B cell (primary cell): ENCODE measurements around the gene MOAP1. TPM values are rescaled to one million over a fixed set of nuclear protein-coding genes. Genes with fewer than 3 reads are reported as not detected.

Experiments used
- ATAC-seq: fragments of 200-7000 bp; cut with Tn5 transposase; one replicate; pipeline ENCODE4 v1.10.0; 2021; ENCODE audit warnings: low read depth, mild to moderate bottlenecking, moderate number of reproducible peaks, moderate library complexity
- CTCF ChIA-PET: fragments of 350-600 bp; sonication (Branson Sonifier 250); formaldehyde crosslinking; loops from one replicate; lab custom pipeline; 2021; ENCODE audit warnings: antibody characterized with exemption, inconsistent platforms; lab: Charles Lee
- POLR2A ChIA-PET: fragments of 350-600 bp; sonication (Branson Sonifier 250); formaldehyde crosslinking; loops from one replicate; lab custom pipeline; 2021; ENCODE audit warnings: antibody characterized with exemption; lab: Charles Lee
- DNase-seq: peaks from one replicate; pipeline ENCODE4 v3.0.0; 2013
- H2AFZ ChIP-seq: 2 replicates; pipeline ENCODE4 v1.6.1; 2012; ENCODE audit warnings: mild to moderate bottlenecking, low read depth, low read length; ENCODE audit not compliant: insufficient read depth, poor library complexity, severe bottlenecking
- H3K27ac ChIP-seq, 2 donors: 1 replicate in 1 of 2; 2 replicates in 1 of 2; pipeline ENCODE4 v1.5.1; 2012 to 2013; ENCODE audit warnings: low read length in 2 of 2, mild to moderate bottlenecking in 2 of 2, moderate library complexity in 1 of 2
- H3K27me3 ChIP-seq, 4 experiments: fragments of 200-600 bp in 1 of 4; sonication (generic) in 1 of 4; replicated peaks in 1 of 4; 1 replicate in 2 of 4; 2 replicates in 2 of 4; pipeline versions ENCODE4 v1.6.1 to v1.7.0; 2013 to 2016; ENCODE audit warnings: low read length in 3 of 4, mild to moderate bottlenecking in 2 of 4, mixed read lengths in 1 of 4, moderate library complexity in 1 of 4; ENCODE audit not compliant: insufficient read depth in 4 of 4, control insufficient read depth in 3 of 4; ENCODE audit errors: control extremely low read depth in 1 of 4
- H3K36me3 ChIP-seq, 2 experiments: replicated peaks in 1 of 2; 1 replicate in 1 of 2; 2 replicates in 1 of 2; pipeline versions ENCODE4 v1.6.1 to v1.7.1; 2013; ENCODE audit warnings: low read length in 1 of 2; ENCODE audit not compliant: insufficient read depth in 2 of 2, control insufficient read depth in 1 of 2; ENCODE audit errors: control extremely low read depth in 1 of 2, extremely low read depth in 1 of 2
- H3K4me1 ChIP-seq, 2 donors: fragments of 200-600 bp in 1 of 2; sonication (generic) in 1 of 2; 1 replicate in 1 of 2; 2 replicates in 1 of 2; pipeline versions ENCODE4 v1.5.1 to v1.6.1; 2013 to 2017; ENCODE audit warnings: low read length in 2 of 2; ENCODE audit not compliant: control insufficient read depth in 2 of 2, insufficient read depth in 2 of 2
- H3K4me2 ChIP-seq: replicated peaks from 2 replicates; pipeline ENCODE3; 2012; ENCODE audit warnings: mild to moderate bottlenecking, low read depth, low read length; ENCODE audit not compliant: poor library complexity, severe bottlenecking
- H3K4me3 ChIP-seq, 5 experiments: fragments of 200-600 bp in 1 of 5; sonication (generic) in 1 of 5; 1 replicate in 3 of 5; 2 replicates in 2 of 5; pipeline versions ENCODE4 v1.5.1 to v1.7.0; 2011 to 2016; ENCODE audit warnings: low read length in 4 of 5, mild to moderate bottlenecking in 4 of 5, low read depth in 2 of 5, control low read depth in 1 of 5, moderate library complexity in 1 of 5; ENCODE audit not compliant: insufficient read depth in 1 of 5; ENCODE audit errors: control extremely low read depth in 1 of 5, extremely low read depth in 1 of 5
- H3K79me2 ChIP-seq: fragments of 200-600 bp; sonication (generic); one replicate; pipeline ENCODE4 v1.6.0; 2016; ENCODE audit warnings: low read length; ENCODE audit not compliant: control insufficient read depth, insufficient read depth
- H3K9ac ChIP-seq: fragments of 200-600 bp; sonication (generic); 2 replicates; pipeline ENCODE4 v1.6.1; 2017; ENCODE audit warnings: mild to moderate bottlenecking, low read length, moderate library complexity
- H3K9me3 ChIP-seq, 3 donors: one replicate each; pipeline versions ENCODE4 v1.6.1 to v1.7.1; 2013; ENCODE audit warnings: low read length in 2 of 3; ENCODE audit not compliant: control insufficient read depth in 2 of 3, insufficient read depth in 1 of 3; ENCODE audit errors: control extremely low read depth in 1 of 3
- H4K20me1 ChIP-seq: 2 replicates; pipeline ENCODE4 v1.6.0; 2012; ENCODE audit warnings: mild to moderate bottlenecking, low read length; ENCODE audit not compliant: insufficient read depth, control insufficient read depth, poor library complexity, severe bottlenecking
- H3K27ac Mint-ChIP-seq: one replicate; pipeline ENCODE4 v1.8.0; 2021; ENCODE audit warnings: mixed read lengths
- H3K27me3 Mint-ChIP-seq: one replicate; pipeline ENCODE4 v1.8.0; 2021; ENCODE audit warnings: mixed read lengths
- H3K4me1 Mint-ChIP-seq: one replicate; pipeline ENCODE4 v1.8.0; 2021; ENCODE audit warnings: mixed read lengths
- H3K4me3 Mint-ChIP-seq: one replicate; pipeline ENCODE4 v1.8.0; 2021; ENCODE audit warnings: mixed read lengths
- H3K9me3 Mint-ChIP-seq: one replicate; pipeline ENCODE4 v1.8.0; 2022; ENCODE audit warnings: mixed read lengths; ENCODE audit not compliant: insufficient read depth
- EZH2 ChIP-seq: IDR thresholded peaks from 2 replicates; pipeline ENCODE4 v1.6.1; 2012; ENCODE audit warnings: borderline replicate concordance, low read depth, mild to moderate bottlenecking, moderate library complexity, low read length; ENCODE audit not compliant: insufficient read depth, poor library complexity, severe bottlenecking
- WGBS: methylation state at CpG from one replicate; pipeline ENCODE4 v1.1.5; 2013; ENCODE audit warnings: missing lambda C conversion rate; ENCODE audit not compliant: insufficient coverage; 5-methylcytosine and 5-hydroxymethylcytosine counted together
- intact Hi-C: fragments of 100-400 bp; cut with micrococcal nuclease; formaldehyde crosslinking; loops from one replicate; pipeline ENCODE4 v1.10.0; 2022
- polyA plus RNA-seq: library from polyadenylated mRNA; depleted of rRNA; stranded (reverse); fragments of >200 nt; gene quantifications from 2 replicates; pipeline ENCODE4 v1.2.3, GENCODE V29; 2012
- total RNA-seq, 2 donors: library from RNA; stranded (reverse); fragments of 120-200 nt in 1 of 2; gene quantifications; 1 replicate in 1 of 2; 2 replicates in 1 of 2; pipeline versions ENCODE4 v1.2.3 to v1.2.4, GENCODE V29; 2013 to 2022
- TF ChIP-seq, protein P1 (sequence below): fragments of 200-600 bp; IDR thresholded peaks from one replicate; pipeline ENCODE4 v1.8.0; 2022; ENCODE audit warnings: antibody characterized with exemption, mild to moderate bottlenecking

The MOAP1 gene
- total and polyA plus RNA-seq, 2 donors (not counting 1 experiment from before 2014, with no cell fraction given): 30.8 to 74.9 TPM

GRCh38 chr14:93206793-93207467 lies 22.2 kb upstream of the MOAP1 start, which contains the start of the genes GON7 and UBR7:
Gene GON7 (minus strand): TSS chr14:93207065. CDS start chr14:93207037, 28 bp downstream.
Gene UBR7 (plus strand): TSS chr14:93207256. CDS start chr14:93207292, 36 bp downstream.
- ChIA-PET POLR2A (interaction anchor here (1.1 to 2.9 kb wide), 2 partner anchors 12 to 22 kb away, joined by 3 to 11 read pairs; partner anchors contain the start of genes LYSET and MOAP1), CTCF (interaction anchor here (0.6 to 2.8 kb wide), 18 partner anchors 9 to 1084 kb away, joined by 3 to 14 read pairs (median 4); partner anchors contain the start of genes LYSET and MOAP1)
- Histone ChIP-seq H2AFZ (peak within 1 kb of the TSS; percentile 99), H3K27me3 (no peaks in the 10 kb centered on the region), H3K27ac (peak within 1 kb of the TSS; percentile 64 to 84), H3K36me3 (peaks cover 0 to 2% of the 10 kb centered on the region in 2 experiments), H4K20me1 (no peaks in the 10 kb centered on the region), H3K9ac (peak within 1 kb of the TSS; percentile 95), H3K79me2 (peaks cover 50% of the 10 kb centered on the region), H3K4me3 (peak within 1 kb of the TSS; percentile 2 to 97 (median 94)), H3K4me1 (peaks cover 28 to 42% of the 10 kb centered on the region in 2 donors), H3K4me2 (peak within 1 kb of the TSS; percentile 85), H3K9me3 (no peaks in the 10 kb centered on the region)
- peak; percentile 92 for DNase-seq
- peak; percentile 96 for ATAC-seq
- Mint-ChIP-seq H3K4me1 (peaks cover 54% of the 10 kb centered on the region), H3K27ac (peak within 1 kb of the TSS; percentile 91), H3K27me3 (no peaks in the 10 kb centered on the region), H3K4me3 (peak within 1 kb of the TSS; percentile 97), H3K9me3 (no peaks in the 10 kb centered on the region)
- under 1% methylated on average over 51 of the region's 65 CpGs for WGBS
- intact Hi-C loops: loop anchor here (1.0 to 10.0 kb wide), 9 partner anchors 22 to 1100 kb away; partner anchors contain the start of genes ATXN3, BTBD7, ITPK1 and LYSET
- TF ChIP-seq, protein P1, sequence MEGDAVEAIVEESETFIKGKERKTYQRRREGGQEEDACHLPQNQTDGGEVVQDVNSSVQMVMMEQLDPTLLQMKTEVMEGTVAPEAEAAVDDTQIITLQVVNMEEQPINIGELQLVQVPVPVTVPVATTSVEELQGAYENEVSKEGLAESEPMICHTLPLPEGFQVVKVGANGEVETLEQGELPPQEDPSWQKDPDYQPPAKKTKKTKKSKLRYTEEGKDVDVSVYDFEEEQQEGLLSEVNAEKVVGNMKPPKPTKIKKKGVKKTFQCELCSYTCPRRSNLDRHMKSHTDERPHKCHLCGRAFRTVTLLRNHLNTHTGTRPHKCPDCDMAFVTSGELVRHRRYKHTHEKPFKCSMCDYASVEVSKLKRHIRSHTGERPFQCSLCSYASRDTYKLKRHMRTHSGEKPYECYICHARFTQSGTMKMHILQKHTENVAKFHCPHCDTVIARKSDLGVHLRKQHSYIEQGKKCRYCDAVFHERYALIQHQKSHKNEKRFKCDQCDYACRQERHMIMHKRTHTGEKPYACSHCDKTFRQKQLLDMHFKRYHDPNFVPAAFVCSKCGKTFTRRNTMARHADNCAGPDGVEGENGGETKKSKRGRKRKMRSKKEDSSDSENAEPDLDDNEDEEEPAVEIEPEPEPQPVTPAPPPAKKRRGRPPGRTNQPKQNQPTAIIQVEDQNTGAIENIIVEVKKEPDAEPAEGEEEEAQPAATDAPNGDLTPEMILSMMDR: peak; percentile 21
- TF ChIP-seq EZH2: no peak

GRCh38 chr14:93201155-93201704 lies 16.5 kb upstream of the MOAP1 start:
- Mint-ChIP-seq H3K27ac (no peak overlapping the region), H3K9me3 (no peaks in the 10 kb centered on the region), H3K27me3 (no peaks in the 10 kb centered on the region), H3K4me1 (peaks cover 20% of the 10 kb centered on the region), H3K4me3 (no peak overlapping the region)
- no peak overlapping the region for H3K4me3 ChIP-seq
- ATAC-seq: no peak
- no peaks in the 10 kb centered on the region for H3K27me3 ChIP-seq
- H3K36me3 ChIP-seq: peaks cover 0 to 2% of the 10 kb centered on the region in 2 experiments
- H3K9me3 ChIP-seq: no peaks in the 10 kb centered on the region
- H3K4me1 ChIP-seq: peaks cover 7 to 11% of the 10 kb centered on the region in 2 donors
- no peak overlapping the region for H2AFZ ChIP-seq
- peaks cover 53% of the 10 kb centered on the region for H3K79me2 ChIP-seq
- no peak for DNase-seq
- intact Hi-C loops: loop anchor here (10.0 kb wide), 2 partner anchors 174 to 764 kb away; no protein-coding TSS in a partner anchor
- no peak overlapping the region for H3K4me2 ChIP-seq
- POLR2A ChIA-PET: no interaction called here
- CTCF ChIA-PET: no interaction called here
- no peak overlapping the region for H3K9ac ChIP-seq
- TF ChIP-seq, protein P1: no peak
- no peak for TF ChIP-seq EZH2
- no peaks in the 10 kb centered on the region for H4K20me1 ChIP-seq
- no peak overlapping the region for H3K27ac ChIP-seq
- WGBS: no CpG with 5 or more reads among the region's 7 CpGs
